ENCODE results near the gene ZNF511. TPM values are rescaled to one million over a fixed set of nuclear protein-coding genes. Genes with fewer than 3 reads are reported as not detected.

The ZNF511 gene
- polyA plus RNA-seq, 1 experiment, result 32.9 TPM

DNA sequence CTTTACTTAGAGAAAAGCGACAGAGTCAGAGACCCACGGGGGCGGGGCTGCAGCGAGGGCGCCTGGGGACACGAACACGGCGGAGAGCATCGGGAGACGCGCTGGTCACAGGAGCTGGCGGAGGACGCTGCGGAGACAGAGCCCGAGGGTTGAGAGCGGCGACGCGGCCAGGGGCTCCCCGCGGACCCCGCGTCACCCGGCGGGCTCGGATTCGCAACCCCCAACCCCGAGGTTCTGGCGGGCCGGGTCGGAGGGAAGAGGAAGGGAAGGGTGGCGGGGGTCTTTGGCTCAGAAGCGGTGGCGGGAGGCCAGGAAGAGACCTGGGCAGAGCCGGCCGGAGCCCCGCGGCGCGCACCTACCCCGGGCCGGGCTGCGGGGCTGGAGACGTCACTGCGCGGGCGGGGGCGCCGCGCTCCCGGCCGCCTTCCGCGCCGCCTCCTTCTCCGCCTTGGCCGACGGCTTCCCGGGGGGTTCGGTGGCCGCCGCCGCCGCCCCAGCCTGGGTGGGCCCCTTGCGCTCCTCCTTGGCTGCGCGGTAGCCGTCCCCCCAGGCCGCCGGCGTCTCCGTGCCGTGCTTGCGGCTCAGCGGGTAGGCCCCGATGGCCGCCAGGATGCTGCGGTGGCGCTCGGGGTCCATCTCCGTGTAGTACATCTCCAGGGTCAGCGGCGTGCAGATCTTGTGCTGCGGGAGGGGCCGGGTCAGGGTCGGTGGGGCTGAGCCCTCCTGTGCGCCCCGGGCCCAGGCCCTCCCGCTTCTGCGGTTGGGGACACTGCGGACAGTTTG lies 16.9 kb downstream of the ZNF511 start:
- peak overlapping the region; percentile 53 for H3K4me3 ChIP-seq (ENCODE audit: low read depth, low read length)
- POLR2A ChIA-PET, result no interaction called here
- H3K36me3 ChIP-seq (ENCODE audit: control insufficient read depth, insufficient read depth, low read length), result no peaks in the 10 kb centered on the region
- DNase-seq (ENCODE audit: low read depth), result no peak
- CTCF ChIA-PET, result interaction anchor here (0.6 to 2.0 kb wide), 2 partner anchors 10 to 454 kb away, joined by 3 to 6 read pairs; no protein-coding TSS in a partner anchor
- TF ChIP-seq, protein P1, sequence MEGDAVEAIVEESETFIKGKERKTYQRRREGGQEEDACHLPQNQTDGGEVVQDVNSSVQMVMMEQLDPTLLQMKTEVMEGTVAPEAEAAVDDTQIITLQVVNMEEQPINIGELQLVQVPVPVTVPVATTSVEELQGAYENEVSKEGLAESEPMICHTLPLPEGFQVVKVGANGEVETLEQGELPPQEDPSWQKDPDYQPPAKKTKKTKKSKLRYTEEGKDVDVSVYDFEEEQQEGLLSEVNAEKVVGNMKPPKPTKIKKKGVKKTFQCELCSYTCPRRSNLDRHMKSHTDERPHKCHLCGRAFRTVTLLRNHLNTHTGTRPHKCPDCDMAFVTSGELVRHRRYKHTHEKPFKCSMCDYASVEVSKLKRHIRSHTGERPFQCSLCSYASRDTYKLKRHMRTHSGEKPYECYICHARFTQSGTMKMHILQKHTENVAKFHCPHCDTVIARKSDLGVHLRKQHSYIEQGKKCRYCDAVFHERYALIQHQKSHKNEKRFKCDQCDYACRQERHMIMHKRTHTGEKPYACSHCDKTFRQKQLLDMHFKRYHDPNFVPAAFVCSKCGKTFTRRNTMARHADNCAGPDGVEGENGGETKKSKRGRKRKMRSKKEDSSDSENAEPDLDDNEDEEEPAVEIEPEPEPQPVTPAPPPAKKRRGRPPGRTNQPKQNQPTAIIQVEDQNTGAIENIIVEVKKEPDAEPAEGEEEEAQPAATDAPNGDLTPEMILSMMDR (IDR thresholded peaks at IDR 0.05; ENCODE audit: insufficient read depth, low read depth, low read length), result no peak
- peaks cover 8% of the 10 kb centered on the region for H3K27me3 ChIP-seq (ENCODE audit: control insufficient read depth, insufficient read depth, low read length)

DNA sequence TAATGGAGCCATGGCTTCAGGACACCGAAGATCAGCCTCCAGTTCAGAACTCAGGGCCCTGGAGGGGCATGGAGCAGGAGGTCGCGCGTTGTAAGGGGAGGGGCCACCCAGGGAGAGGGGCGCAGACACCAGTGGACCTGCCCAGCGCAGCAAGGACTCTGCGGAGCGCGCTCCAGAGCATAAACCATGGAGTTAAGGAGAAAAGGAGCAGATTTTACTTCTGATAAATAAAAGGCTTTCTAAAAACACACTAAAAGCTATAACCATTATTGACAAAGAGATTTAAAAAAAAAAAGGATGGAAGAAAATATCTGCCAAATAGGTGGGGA lies 17.5 kb downstream of the ZNF511 start:
- H3K27me3 ChIP-seq (ENCODE audit: control insufficient read depth, insufficient read depth, low read length), result peaks cover 10% of the 10 kb centered on the region
- no peaks in the 10 kb centered on the region for H3K36me3 ChIP-seq (ENCODE audit: control insufficient read depth, insufficient read depth, low read length)
- TF ChIP-seq, protein P1 (IDR thresholded peaks at IDR 0.05; ENCODE audit: insufficient read depth, low read depth, low read length), result no peak
- H3K4me3 ChIP-seq (ENCODE audit: low read depth, low read length), result peak overlapping the region; percentile 53
- DNase-seq (ENCODE audit: low read depth), result no peak
- CTCF ChIA-PET, result interaction anchor here (1.5 kb wide), 1 partner anchor 111 kb away, joined by 5 read pairs; no protein-coding TSS in a partner anchor
- POLR2A ChIA-PET, result no interaction called here

DNA sequence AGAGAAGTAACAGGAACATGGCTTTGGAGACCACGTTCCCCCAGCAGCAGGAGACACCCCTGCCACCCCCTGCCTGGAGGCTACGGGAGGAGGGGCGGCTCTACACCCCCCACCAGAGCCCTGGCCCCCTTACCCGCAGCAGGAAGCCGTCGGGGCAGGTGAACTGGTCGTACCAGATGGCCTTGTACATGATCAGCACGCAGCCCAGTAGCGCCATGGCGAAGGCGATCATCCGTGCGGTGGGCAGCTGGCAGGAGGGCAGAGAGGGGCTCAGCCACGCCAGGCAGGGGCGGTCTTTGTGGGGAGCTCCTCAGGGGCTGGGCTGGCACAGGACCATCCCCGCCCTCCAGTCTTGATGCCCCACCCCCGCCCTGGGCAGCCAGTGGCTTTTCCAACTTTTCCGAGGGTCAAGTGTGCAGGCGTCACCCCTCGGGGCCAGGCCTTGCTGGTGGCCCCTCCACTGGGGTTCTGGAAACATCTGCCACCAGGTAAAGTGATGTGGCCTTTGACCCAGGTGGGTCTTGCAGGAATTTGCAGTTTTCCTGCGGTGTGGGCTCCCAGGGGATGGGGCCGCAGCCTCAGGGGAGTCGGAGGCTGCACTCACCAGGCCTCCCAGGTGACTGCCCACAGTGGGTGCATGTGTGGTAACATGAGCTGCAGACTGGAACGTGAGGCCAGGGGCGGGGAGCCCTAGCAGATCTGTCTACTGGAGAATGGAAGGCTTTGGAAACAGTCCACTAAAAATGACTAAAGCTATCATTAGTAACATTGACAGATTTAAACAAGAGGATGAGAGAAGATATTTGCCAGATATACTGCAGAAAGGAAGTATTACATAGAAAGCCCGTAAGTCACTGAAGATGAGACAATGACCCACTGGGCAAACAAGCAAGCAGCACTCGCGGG lies 18.3 kb downstream of the ZNF511 start:
- Histone ChIP-seq H3K27me3 (ENCODE audit: control insufficient read depth, insufficient read depth, low read length) (peaks cover 13% of the 10 kb centered on the region), H3K36me3 (ENCODE audit: control insufficient read depth, insufficient read depth, low read length) (no peaks in the 10 kb centered on the region), H3K4me3 (ENCODE audit: low read depth, low read length) (no peak overlapping the region)
- ChIA-PET CTCF (interaction anchor here (1.0 to 1.6 kb wide), 5 partner anchors 9 to 287 kb away, joined by 3 to 5 read pairs (median 4); no protein-coding TSS in a partner anchor), POLR2A (no interaction called here)
- TF ChIP-seq, protein P1 (IDR thresholded peaks at IDR 0.05; ENCODE audit: insufficient read depth, low read depth, low read length), result no peak
- DNase-seq (ENCODE audit: low read depth), result no peak

DNA sequence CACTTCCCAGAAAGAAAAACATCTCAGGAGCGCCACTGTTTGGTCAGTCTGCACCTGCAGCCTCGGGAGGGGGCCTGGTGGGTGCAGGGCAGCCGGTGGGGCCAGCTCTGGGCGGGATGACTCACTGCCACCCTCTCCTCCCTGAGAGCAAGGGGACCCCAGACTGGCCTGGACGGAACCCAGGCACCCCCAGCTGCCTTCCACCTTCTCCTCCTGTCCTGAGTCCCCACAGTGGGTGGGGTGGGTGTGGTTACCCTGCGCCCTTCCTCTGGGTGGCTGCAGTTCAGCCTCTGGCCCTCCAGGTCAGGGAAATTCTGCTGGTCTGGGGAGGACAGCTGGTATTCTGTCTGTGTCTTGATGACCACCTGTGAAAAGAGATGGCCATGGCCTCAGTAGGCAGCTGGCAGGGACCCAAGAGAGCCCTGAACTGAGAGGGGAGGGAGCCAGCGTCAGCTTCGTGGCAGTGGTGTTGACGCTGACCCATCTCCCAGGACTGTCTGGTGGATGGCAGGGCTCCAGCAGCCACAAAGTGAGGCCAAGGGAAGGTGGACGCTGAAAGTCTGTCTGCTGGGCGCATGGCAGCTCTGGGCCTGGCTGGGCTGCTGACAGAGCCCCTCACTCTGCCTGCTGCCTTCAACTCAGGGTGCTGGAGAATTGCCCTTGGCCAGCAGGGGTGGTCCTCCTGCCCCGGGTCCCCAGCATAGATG lies 19.1 kb downstream of the ZNF511 start:
- ChIA-PET POLR2A (no interaction called here), CTCF (interaction anchor here (1.0 to 3.0 kb wide), 8 partner anchors 10 to 286 kb away, joined by 3 to 20 read pairs (median 4); partner anchors contain the start of gene PRAP1)
- DNase-seq (ENCODE audit: low read depth), result no peak
- peaks cover 19% of the 10 kb centered on the region for H3K27me3 ChIP-seq (ENCODE audit: control insufficient read depth, insufficient read depth, low read length)
- TF ChIP-seq, protein P1 (IDR thresholded peaks at IDR 0.05; ENCODE audit: insufficient read depth, low read depth, low read length), result no peak
- H3K36me3 ChIP-seq (ENCODE audit: control insufficient read depth, insufficient read depth, low read length), result no peaks in the 10 kb centered on the region
- no peak overlapping the region for H3K4me3 ChIP-seq (ENCODE audit: low read depth, low read length)

All from BJ (cell line).